ENCODE measurements around the gene RHOJ.

The RHOJ gene

DNA sequence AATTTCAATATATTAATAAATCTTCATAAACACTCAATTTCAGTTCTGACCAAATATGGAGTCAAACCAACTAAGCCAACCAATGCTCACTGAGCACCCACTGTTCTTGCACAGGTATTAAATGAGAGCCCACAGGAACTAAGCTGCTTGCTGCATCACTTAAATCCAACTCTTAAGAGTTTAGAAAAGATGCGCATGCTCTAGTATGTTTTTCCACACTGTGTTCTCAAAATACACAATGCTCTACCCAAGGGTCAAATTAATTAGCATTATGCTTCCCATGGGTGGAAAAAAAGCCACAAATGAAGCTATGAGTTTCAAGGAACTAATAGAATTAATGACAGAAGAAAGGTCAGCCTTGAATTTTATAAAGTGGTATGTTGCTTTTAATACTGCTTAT lies 118.2 kb downstream of the RHOJ start:
- Histone ChIP-seq H3K4me1 (ENCODE audit: control insufficient read depth in 1 of 2, insufficient read depth in 1 of 2, low read depth in 1 of 2, low read length in 1 of 2) (no peaks in the 10 kb centered on the region), H3K36me3 (no peaks in the 10 kb centered on the region), H3K9me3 (no peaks in the 10 kb centered on the region), H3K4me3 (ENCODE audit: low read depth in 1 of 2, low read length in 1 of 2) (no peak overlapping the region), H3K27ac (no peak overlapping the region), H3K27me3 (no peaks in the 10 kb centered on the region)
- TF ChIP-seq, protein P1, sequence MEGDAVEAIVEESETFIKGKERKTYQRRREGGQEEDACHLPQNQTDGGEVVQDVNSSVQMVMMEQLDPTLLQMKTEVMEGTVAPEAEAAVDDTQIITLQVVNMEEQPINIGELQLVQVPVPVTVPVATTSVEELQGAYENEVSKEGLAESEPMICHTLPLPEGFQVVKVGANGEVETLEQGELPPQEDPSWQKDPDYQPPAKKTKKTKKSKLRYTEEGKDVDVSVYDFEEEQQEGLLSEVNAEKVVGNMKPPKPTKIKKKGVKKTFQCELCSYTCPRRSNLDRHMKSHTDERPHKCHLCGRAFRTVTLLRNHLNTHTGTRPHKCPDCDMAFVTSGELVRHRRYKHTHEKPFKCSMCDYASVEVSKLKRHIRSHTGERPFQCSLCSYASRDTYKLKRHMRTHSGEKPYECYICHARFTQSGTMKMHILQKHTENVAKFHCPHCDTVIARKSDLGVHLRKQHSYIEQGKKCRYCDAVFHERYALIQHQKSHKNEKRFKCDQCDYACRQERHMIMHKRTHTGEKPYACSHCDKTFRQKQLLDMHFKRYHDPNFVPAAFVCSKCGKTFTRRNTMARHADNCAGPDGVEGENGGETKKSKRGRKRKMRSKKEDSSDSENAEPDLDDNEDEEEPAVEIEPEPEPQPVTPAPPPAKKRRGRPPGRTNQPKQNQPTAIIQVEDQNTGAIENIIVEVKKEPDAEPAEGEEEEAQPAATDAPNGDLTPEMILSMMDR (IDR thresholded peaks at IDR 0.05), result no peak

DNA sequence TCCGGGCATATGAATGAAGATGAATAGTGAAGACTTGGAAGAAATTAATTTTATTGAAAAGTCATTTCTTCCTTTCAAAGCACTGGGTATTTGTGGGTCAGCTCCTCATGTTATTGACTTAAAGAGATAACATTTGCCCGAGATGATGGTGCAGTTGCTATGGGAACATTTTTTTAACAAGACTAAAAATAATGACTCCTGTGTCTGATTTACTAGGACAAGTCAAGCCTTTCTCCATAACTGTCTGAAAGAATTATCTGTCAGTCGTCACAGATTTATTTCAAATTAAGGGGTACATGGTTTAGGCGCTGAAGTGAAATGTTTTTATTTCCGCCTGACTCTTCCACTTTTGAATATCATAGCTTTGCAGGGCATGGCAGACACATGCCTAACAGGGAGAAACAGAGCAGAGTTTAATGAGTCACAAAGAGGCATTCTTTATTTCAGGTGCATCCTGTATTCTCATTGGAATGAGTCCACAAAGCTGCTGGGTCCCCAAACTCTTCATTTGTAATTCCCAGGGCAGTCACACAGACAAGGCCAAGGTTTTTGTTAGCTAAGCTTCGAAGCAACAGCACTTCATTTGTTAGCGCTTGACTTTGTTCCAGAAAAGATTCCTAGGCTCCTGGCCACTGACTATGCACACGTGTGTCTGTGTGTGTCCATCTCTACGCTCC lies 118.8 kb downstream of the RHOJ start:
- Histone ChIP-seq H3K4me1 (ENCODE audit: control insufficient read depth in 1 of 2, insufficient read depth in 1 of 2, low read depth in 1 of 2, low read length in 1 of 2) (no peaks in the 10 kb centered on the region), H3K27ac (no peak overlapping the region), H3K9me3 (no peaks in the 10 kb centered on the region), H3K4me3 (ENCODE audit: low read depth in 1 of 2, low read length in 1 of 2) (no peak overlapping the region), H3K36me3 (no peaks in the 10 kb centered on the region), H3K27me3 (no peaks in the 10 kb centered on the region)
- TF ChIP-seq, protein P1 (IDR thresholded peaks at IDR 0.05), result no peak

DNA sequence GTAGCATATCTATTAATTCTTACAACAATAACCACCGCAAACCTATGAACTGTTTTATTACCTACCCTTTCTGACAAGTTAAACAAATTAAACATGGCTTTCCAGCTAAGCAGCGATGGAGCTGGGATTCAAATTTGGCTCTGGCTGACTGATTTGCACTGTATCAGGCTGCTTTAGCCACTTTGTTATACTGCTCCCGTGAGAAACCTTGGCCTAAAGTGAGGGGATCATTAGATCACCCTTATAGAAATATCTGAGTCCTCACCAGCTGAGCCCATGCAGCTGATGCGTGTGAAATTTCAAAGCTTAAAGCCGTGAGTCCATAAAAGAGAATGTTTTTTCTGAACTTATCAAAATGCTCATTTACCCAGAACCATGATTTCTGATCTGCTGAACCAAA lies 122.6 kb downstream of the RHOJ start:
- H3K27me3 ChIP-seq, result no peaks in the 10 kb centered on the region
- no peaks in the 10 kb centered on the region for H3K4me1 ChIP-seq (ENCODE audit: control insufficient read depth in 1 of 2, insufficient read depth in 1 of 2, low read depth in 1 of 2, low read length in 1 of 2)
- H3K9me3 ChIP-seq, result no peaks in the 10 kb centered on the region
- H3K36me3 ChIP-seq, result no peaks in the 10 kb centered on the region
- TF ChIP-seq, protein P1 (IDR thresholded peaks at IDR 0.05), result no peak
- H3K27ac ChIP-seq, result no peak overlapping the region
- H3K4me3 ChIP-seq (ENCODE audit: low read depth in 1 of 2, low read length in 1 of 2), result no peak overlapping the region

DNA sequence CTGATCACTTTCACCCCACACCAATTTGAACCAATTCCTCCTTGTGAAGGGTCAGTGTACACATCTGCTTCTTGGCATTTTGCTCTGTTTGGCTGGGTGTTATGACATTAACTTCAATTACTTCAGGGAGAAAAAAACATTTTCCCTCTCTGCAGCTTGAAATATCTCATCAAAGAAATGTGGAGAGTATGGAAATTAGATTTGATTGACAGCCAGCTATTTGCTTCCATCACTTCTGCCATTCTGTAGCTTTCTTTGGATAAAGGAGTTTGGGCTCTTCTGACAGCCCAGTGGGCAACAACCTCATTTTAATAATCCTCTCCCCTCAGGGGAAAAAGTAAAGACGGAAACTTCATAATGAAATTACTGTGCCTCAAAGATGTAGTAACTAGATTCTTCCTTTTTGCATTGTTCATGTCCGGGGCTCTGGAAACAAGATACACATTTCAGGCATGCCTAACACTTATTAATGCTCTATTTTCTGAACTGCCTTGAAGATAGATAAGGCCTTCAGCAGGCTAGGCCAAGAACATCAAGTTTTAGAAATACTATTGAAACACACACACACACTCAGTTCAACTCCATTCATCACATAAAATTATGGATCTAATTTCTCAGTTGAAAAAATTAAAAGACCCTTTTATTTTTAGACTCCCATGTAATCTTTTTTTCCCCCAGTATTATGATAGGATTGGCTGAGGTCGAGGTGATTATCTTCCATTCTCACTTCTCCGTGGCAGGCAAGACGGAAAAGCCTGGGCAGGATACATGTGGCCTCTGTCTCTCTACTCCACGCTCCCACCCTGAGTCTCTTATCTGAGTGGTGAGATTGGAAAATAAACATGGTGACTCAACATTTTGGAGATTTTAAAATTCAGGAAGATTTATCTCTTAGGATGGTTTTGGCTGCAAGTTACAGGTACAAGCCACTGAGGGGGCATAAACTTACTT lies 124.8 kb downstream of the RHOJ start:
- TF ChIP-seq, protein P1 (IDR thresholded peaks at IDR 0.05), result no peak
- no peaks in the 10 kb centered on the region for H3K9me3 ChIP-seq
- H3K4me3 ChIP-seq (ENCODE audit: low read depth in 1 of 2, low read length in 1 of 2), result no peak overlapping the region
- H3K36me3 ChIP-seq, result no peaks in the 10 kb centered on the region
- no peaks in the 10 kb centered on the region for H3K27me3 ChIP-seq
- H3K4me1 ChIP-seq (ENCODE audit: control insufficient read depth in 1 of 2, insufficient read depth in 1 of 2, low read depth in 1 of 2, low read length in 1 of 2), result no peaks in the 10 kb centered on the region
- H3K27ac ChIP-seq, result no peak overlapping the region

DNA sequence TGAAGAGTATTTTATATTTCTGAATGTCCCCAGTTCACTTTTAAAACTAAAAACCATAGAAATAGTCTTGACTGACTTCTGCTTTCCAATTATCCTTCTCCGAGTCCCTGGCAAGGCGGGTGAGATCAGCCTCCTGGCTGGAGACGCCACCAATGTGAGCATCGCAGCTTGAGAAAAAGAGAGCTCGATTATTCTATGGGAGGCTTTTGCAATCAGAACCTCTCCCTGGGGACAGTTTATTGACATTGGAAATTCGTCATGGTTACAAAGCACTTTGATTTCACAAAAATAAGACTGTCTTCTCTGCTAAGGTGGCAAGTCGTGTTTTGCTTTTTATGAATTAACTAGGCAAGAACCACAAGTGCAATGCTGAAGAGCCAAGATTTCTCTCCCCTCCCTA lies 138.1 kb downstream of the RHOJ start:
- H3K36me3 ChIP-seq, result no peaks in the 10 kb centered on the region
- H3K9me3 ChIP-seq, result no peaks in the 10 kb centered on the region
- H3K27me3 ChIP-seq, result peaks cover 23% of the 10 kb centered on the region
- H3K27ac ChIP-seq, result no peak overlapping the region
- TF ChIP-seq, protein P1 (IDR thresholded peaks at IDR 0.05), result no peak
- no peaks in the 10 kb centered on the region for H3K4me1 ChIP-seq (ENCODE audit: control insufficient read depth in 1 of 2, insufficient read depth in 1 of 2, low read depth in 1 of 2, low read length in 1 of 2)
- H3K4me3 ChIP-seq (ENCODE audit: low read depth in 1 of 2, low read length in 1 of 2), result no peak overlapping the region

Data from neutrophil (primary cell).